IMR-90 (cell line): ENCODE results near the gene ZC3H12D.

Experiments
- BHLHE40 ChIP-seq: fragments of 150-350 bp; IDR thresholded peaks from 2 replicates; pipeline ENCODE4 v1.6.1; 2016; ENCODE audit warnings: mild to moderate bottlenecking, low read depth, low read length
- MAFK ChIP-seq: IDR thresholded peaks from 2 replicates; pipeline ENCODE4 v1.6.1; 2012; ENCODE audit warnings: low read depth, low read length, improper control_type of control experiment
- RCOR1 ChIP-seq: IDR thresholded peaks from 2 replicates; pipeline ENCODE4 v1.6.1; 2012; ENCODE audit warnings: mild to moderate bottlenecking, low read length, improper control_type of control experiment; ENCODE audit not compliant: insufficient replicate concordance
- TF ChIP-seq, protein P1 (sequence below): conservative IDR thresholded peaks from 2 replicates; pipeline ENCODE4 v1.5.1; 2012; ENCODE audit warnings: mild to moderate bottlenecking, low read depth, low read length, improper control_type of control experiment

DNA sequence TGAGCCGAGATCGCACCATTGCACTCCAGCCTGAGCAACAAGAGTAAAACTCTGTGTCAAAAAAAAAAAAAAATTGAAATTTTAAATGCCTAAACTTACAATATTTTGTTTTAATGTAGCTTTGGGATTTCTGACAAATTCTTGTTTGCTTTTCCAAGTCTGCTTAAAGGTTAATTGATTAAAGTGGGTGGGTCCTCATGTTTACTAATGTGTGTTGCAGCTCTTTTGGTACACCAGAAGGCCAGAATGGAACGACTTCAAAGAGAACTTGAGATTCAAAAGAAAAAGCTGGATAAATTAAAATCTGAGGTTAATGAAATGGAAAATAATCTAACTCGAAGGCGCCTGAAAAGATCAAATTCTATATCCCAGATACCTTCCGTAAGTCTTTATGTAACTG lies 87.4 kb downstream of the ZC3H12D start:
- TF ChIP-seq BHLHE40 (no peak), MAFK (no peak), RCOR1 (no peak)
- TF ChIP-seq, protein P1, sequence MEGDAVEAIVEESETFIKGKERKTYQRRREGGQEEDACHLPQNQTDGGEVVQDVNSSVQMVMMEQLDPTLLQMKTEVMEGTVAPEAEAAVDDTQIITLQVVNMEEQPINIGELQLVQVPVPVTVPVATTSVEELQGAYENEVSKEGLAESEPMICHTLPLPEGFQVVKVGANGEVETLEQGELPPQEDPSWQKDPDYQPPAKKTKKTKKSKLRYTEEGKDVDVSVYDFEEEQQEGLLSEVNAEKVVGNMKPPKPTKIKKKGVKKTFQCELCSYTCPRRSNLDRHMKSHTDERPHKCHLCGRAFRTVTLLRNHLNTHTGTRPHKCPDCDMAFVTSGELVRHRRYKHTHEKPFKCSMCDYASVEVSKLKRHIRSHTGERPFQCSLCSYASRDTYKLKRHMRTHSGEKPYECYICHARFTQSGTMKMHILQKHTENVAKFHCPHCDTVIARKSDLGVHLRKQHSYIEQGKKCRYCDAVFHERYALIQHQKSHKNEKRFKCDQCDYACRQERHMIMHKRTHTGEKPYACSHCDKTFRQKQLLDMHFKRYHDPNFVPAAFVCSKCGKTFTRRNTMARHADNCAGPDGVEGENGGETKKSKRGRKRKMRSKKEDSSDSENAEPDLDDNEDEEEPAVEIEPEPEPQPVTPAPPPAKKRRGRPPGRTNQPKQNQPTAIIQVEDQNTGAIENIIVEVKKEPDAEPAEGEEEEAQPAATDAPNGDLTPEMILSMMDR = no peak
